Liver (tissue), 3 donors: ENCODE measurements around the gene AMOTL1.

Experiments used
- CTCF ChIP-seq: fragments of 150-350 bp; IDR thresholded peaks from 2 replicates; pipeline ENCODE4 v1.5.1; 2017; ENCODE audit warnings: improper control_type of control experiment, low read depth, low read length; ENCODE audit not compliant: missing input control
- HNF4G ChIP-seq: IDR thresholded peaks from 2 replicates; pipeline ENCODE4 v1.6.1; 2016; ENCODE audit warnings: antibody characterized with exemption
- JUND ChIP-seq, 2 donors: IDR thresholded peaks; 2 replicates each; pipeline ENCODE4 v1.6.1; 2016; ENCODE audit warnings: antibody characterized with exemption in 2 of 2
- MAX ChIP-seq: IDR thresholded peaks from 2 replicates; pipeline ENCODE4 v1.6.1; 2016; ENCODE audit warnings: antibody characterized with exemption
- TAF1 ChIP-seq: conservative IDR thresholded peaks from 2 replicates; pipeline ENCODE4 v1.6.1; 2016; ENCODE audit warnings: antibody characterized with exemption, mild to moderate bottlenecking
- donor health status: healthy.
- donor health status: healthy.

- TF ChIP-seq HNF4G (no peak), TAF1 (no peak), JUND (IDR thresholded peaks at IDR 0.05) (no peak), MAX (no peak), CTCF (no peak)
Observed at GRCh38 chr11:94801866-94802460, 33.8 kb downstream of the AMOTL1 start.
